LNCaP clone FGC (cell line): Measurements from ENCODE around the gene ATP5F1D.
"Not testable (repeated sequence)": the region's sequence is repeated elsewhere in the genome, so short reads cannot be mapped to it uniquely, and the experiment has no call there.

Source experiments
- DNase-seq: peaks from one replicate; pipeline ENCODE4 v3.0.0-alpha.2; 2011; ENCODE audit warnings: low read depth
- H3K4me3 ChIP-seq: 2 replicates; pipeline ENCODE4 v1.5.1; 2011; ENCODE audit warnings: mild to moderate bottlenecking, low read depth, low read length, control low read depth
- TF ChIP-seq, protein P1 (sequence below): IDR thresholded peaks from 2 replicates; pipeline ENCODE4 v1.5.1; 2012; ENCODE audit warnings: mild to moderate bottlenecking; ENCODE audit not compliant: control insufficient read depth, insufficient read depth; ENCODE audit errors: extremely low read depth

ATP5F1D gene

DNA sequence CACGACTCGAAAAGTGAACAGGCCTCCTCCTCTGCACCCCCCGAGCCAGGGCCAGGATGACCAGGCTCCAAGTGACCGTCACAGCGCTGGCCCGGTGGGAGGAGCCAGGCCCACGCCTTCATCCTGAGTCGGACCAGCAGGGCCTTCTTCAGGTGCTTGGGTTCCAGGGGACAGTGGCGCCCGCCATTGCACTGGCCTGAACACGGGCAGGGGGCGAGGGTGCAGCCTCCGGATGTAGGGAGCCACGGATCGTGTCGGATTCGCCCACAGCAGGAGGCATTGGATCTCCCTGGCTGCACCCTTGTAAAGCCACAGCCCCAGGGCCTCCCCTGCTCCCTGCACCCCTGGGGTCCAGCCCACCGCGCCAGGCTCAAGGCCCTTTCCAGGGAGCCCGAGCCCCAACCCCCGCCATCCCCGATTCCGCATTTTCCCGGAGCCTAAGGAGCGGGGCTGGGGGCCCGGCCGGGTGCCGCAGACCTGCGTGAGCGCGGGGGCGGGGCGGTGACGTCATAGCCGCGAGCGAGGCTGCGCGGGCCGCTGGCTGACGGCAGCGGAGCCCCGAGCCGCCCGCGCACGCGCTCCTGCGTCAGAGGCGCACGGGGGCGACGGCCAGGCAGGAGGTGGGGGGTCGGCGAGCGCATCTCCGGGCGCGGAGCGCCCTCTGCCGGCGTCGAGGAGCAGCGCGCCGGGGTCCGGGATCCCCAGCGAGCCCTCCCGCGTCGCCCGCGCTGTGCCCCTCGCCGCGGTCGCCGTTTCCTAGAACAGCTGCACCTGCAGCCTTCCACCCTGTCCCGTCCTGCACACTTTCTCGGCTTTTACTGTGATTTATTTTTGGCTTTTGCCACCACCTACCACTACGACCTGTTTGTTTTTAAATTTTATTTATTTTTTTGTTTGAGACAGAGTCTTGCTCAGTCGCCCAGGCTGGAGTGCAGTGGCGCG is 1.5 kb upstream of the ATP5F1D start:
- H3K4me3 ChIP-seq, result peak overlapping the region; percentile 84
- TF ChIP-seq, protein P1, sequence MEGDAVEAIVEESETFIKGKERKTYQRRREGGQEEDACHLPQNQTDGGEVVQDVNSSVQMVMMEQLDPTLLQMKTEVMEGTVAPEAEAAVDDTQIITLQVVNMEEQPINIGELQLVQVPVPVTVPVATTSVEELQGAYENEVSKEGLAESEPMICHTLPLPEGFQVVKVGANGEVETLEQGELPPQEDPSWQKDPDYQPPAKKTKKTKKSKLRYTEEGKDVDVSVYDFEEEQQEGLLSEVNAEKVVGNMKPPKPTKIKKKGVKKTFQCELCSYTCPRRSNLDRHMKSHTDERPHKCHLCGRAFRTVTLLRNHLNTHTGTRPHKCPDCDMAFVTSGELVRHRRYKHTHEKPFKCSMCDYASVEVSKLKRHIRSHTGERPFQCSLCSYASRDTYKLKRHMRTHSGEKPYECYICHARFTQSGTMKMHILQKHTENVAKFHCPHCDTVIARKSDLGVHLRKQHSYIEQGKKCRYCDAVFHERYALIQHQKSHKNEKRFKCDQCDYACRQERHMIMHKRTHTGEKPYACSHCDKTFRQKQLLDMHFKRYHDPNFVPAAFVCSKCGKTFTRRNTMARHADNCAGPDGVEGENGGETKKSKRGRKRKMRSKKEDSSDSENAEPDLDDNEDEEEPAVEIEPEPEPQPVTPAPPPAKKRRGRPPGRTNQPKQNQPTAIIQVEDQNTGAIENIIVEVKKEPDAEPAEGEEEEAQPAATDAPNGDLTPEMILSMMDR, result peak; percentile 70
- DNase-seq, result no peak

GRCh38 chr19:1240925-1241324 is 626 bp upstream of the ATP5F1D start:
- DNase-seq, result no peak
- TF ChIP-seq, protein P1, result no peak
- peak overlapping the region; percentile 84 for H3K4me3 ChIP-seq

- TF ChIP-seq, protein P1, result peak; percentile 85
- H3K4me3 ChIP-seq, result peak overlapping the region; percentile 41
- no peak for DNase-seq
These were observed 2.5 kb downstream of the ATP5F1D start for GRCh38 chr19:1243768-1244692.

- H3K4me3 ChIP-seq, result peak overlapping the region; percentile 41
- DNase-seq, result no peak
- TF ChIP-seq, protein P1, result no peak
These were observed 3.3 kb downstream of the ATP5F1D start for GRCh38 chr19:1244693-1245451.

- TF ChIP-seq, protein P1, result no peak
- no peak overlapping the region for H3K4me3 ChIP-seq
These were observed 4.1 kb downstream of the ATP5F1D start for GRCh38 chr19:1245494-1246264.

GRCh38 chr19:1246265-1247087 is 4.9 kb downstream of the ATP5F1D start:
- not testable (repeated sequence) for H3K4me3 ChIP-seq, DNase-seq

More at GRCh38 chr19:1245494-1246264, 4.1 kb downstream of the ATP5F1D start:
- DNase-seq, result no peak
